Type B pancreatic cell (in vitro differentiated cells): ENCODE results near the gene INCA1. TPM values are rescaled to one million over a fixed set of nuclear protein-coding genes. Genes with fewer than 3 reads are reported as not detected.
A peak's percentile ranks its signal among the peaks of the same experiment; 100 is the strongest.

ENCODE experiments used
- DNase-seq: peaks from one replicate; pipeline ENCODE4 v3.0.0; 2021; ENCODE audit warnings: mixed read lengths; ENCODE audit not compliant: unreplicated experiment; ENCODE audit errors: extremely low spot score
- H3K27ac Mint-ChIP-seq: 2 replicates; pipeline ENCODE4 v1.8.0; 2021; ENCODE audit warnings: mild to moderate bottlenecking, mixed read lengths
- H3K27me3 Mint-ChIP-seq: 2 replicates; pipeline ENCODE4 v1.8.0; 2021; ENCODE audit warnings: mixed read lengths
- H3K36me3 Mint-ChIP-seq: 2 replicates; pipeline ENCODE4 v1.8.0; 2021; ENCODE audit warnings: mixed read lengths
- H3K4me1 Mint-ChIP-seq: one replicate; pipeline ENCODE4 v1.8.0; 2021; ENCODE audit warnings: mixed read lengths; ENCODE audit not compliant: unreplicated experiment
- H3K4me3 Mint-ChIP-seq: 2 replicates; pipeline ENCODE4 v1.8.0; 2021; ENCODE audit warnings: mild to moderate bottlenecking, mixed read lengths
- H3K9me3 Mint-ChIP-seq: 2 replicates; pipeline ENCODE4 v1.8.0; 2021; ENCODE audit warnings: mixed read lengths
- total RNA-seq: library from RNA; stranded (reverse); gene quantifications from 2 replicates; pipeline ENCODE4 v1.2.1, GENCODE V29; 2021; ENCODE audit warnings: low replicate concordance
- TF ChIP-seq, protein P1 (sequence below): fragments of 200-600 bp; sonication (generic); conservative IDR thresholded peaks from 2 replicates; pipeline ENCODE4 v1.5.0; 2021; ENCODE audit warnings: antibody characterized with exemption, mild to moderate bottlenecking

The INCA1 gene
- total RNA-seq, 1 donor from 2014 or later = 0.72 TPM

DNA sequence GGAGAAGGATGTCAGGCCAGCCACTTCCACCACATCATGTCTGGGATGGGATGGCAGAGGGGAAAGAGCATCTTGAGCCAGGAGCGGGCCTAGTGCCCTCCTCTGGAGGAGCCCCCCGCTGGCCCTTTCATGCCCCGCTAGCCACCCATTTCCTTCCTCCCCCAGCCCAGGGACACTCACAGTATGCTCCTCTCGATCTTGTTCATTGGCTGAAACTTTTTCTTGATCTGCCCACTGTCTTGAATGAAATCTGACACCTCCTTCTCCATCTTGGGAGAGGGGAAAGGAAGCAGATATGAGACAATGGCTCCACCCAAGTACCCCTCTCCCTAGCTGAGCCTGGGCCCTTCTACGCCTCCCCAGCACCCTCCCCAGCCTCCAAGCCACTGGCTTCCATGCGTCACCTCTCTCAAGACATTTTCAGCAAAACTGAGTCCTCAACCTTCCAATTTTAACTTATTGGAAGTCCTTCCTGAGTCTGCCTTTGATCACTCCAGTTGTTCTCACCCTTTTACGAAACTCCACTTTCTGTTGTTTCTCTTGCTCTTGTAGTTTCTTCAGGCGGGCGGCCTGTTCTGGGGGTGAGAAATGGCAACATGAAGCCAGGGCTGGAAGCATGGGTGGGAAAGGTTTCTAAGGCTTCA lies 36.9 kb downstream of the INCA1 start:
- Mint-ChIP-seq H3K4me1 (peaks cover 16% of the 10 kb centered on the region), H3K36me3 (peaks cover 17% of the 10 kb centered on the region), H3K4me3 (no peak overlapping the region), H3K9me3 (no peaks in the 10 kb centered on the region), H3K27me3 (no peaks in the 10 kb centered on the region), H3K27ac (no peak overlapping the region)
- TF ChIP-seq, protein P1, sequence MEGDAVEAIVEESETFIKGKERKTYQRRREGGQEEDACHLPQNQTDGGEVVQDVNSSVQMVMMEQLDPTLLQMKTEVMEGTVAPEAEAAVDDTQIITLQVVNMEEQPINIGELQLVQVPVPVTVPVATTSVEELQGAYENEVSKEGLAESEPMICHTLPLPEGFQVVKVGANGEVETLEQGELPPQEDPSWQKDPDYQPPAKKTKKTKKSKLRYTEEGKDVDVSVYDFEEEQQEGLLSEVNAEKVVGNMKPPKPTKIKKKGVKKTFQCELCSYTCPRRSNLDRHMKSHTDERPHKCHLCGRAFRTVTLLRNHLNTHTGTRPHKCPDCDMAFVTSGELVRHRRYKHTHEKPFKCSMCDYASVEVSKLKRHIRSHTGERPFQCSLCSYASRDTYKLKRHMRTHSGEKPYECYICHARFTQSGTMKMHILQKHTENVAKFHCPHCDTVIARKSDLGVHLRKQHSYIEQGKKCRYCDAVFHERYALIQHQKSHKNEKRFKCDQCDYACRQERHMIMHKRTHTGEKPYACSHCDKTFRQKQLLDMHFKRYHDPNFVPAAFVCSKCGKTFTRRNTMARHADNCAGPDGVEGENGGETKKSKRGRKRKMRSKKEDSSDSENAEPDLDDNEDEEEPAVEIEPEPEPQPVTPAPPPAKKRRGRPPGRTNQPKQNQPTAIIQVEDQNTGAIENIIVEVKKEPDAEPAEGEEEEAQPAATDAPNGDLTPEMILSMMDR = no peak
- no peak for DNase-seq

- peaks cover 11% of the 10 kb centered on the region for H3K4me1 Mint-ChIP-seq
- no peak overlapping the region for H3K4me3 Mint-ChIP-seq
- no peak for DNase-seq
- H3K27ac Mint-ChIP-seq = peak overlapping the region; percentile 60
- no peaks in the 10 kb centered on the region for H3K9me3 Mint-ChIP-seq
- peaks cover 13% of the 10 kb centered on the region for H3K36me3 Mint-ChIP-seq
- TF ChIP-seq, protein P1 = no peak
- no peaks in the 10 kb centered on the region for H3K27me3 Mint-ChIP-seq
These were observed 37.9 kb downstream of the INCA1 start for GRCh38 chr17:4959261-4959965.

GRCh38 chr17:4958102-4958501 lies 39.2 kb downstream of the INCA1 start:
- DNase-seq = no peak
- Mint-ChIP-seq H3K4me1 (peaks cover 16% of the 10 kb centered on the region), H3K27ac (no peak overlapping the region), H3K4me3 (no peak overlapping the region), H3K27me3 (no peaks in the 10 kb centered on the region), H3K9me3 (no peaks in the 10 kb centered on the region), H3K36me3 (peaks cover 13% of the 10 kb centered on the region)
- TF ChIP-seq, protein P1 = no peak

DNA sequence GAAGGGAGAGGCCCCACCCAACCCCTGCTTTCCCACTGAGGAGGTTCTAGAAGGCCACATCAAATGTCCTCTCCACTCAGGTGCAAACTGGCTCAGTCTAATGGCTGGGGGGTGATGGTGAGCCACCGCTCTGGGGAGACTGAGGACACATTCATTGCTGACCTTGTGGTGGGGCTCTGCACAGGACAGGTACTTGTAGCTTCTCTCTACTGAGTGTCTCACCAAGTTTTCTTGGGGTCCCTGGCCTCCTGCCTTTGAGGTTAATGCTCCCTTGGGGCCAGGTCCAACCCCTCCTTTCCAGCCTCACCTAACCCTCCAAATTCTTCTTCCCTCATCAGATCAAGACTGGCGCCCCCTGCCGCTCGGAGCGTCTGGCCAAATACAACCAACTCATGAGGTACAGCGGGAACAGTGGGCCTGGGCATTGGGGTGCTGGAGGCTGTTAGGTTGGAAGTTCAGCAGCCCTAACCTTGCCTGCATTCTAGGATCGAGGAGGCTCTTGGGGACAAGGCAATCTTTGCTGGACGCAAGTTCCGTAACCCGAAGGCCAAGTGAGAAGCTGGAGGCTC lies 40.7 kb downstream of the INCA1 start:
- H3K4me3 Mint-ChIP-seq = no peak overlapping the region

DNA sequence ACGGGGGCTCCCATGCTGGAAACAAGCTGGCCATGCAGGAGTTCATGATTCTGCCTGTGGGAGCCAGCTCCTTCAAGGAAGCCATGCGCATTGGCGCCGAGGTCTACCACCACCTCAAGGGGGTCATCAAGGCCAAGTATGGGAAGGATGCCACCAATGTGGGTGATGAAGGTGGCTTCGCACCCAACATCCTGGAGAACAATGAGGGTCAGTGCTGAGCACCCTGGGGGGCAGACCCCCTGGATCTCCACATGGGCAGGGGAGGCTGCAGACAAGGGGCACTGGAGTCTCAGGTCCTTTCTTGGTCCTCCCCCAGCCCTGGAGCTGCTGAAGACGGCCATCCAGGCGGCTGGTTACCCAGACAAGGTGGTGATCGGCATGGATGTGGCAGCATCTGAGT lies 42.2 kb downstream of the INCA1 start:
- Mint-ChIP-seq H3K27me3 (no peaks in the 10 kb centered on the region), H3K4me3 (no peak overlapping the region), H3K27ac (no peak overlapping the region), H3K9me3 (no peaks in the 10 kb centered on the region), H3K4me1 (peaks cover 23% of the 10 kb centered on the region), H3K36me3 (peaks cover 3% of the 10 kb centered on the region)
- TF ChIP-seq, protein P1 = no peak
- no peak for DNase-seq

More for the DNA sequence above, 40.7 kb downstream of the INCA1 start:
- DNase-seq = no peak
- H3K4me1 Mint-ChIP-seq = peaks cover 16% of the 10 kb centered on the region
- peaks cover 10% of the 10 kb centered on the region for H3K36me3 Mint-ChIP-seq
- H3K27ac Mint-ChIP-seq = no peak overlapping the region
- no peaks in the 10 kb centered on the region for H3K27me3 Mint-ChIP-seq
- H3K9me3 Mint-ChIP-seq = no peaks in the 10 kb centered on the region
- TF ChIP-seq, protein P1 = no peak
